ENCODE data around the gene SPP1. TPM values are rescaled to one million over a fixed set of nuclear protein-coding genes. Genes with fewer than 3 reads are reported as not detected.

SPP1 gene
- polyA plus RNA-seq (2012; ENCODE audit: insufficient read length, low read depth): 5,096 TPM

GRCh38 chr4:87975466-87975865 lies at the start of gene SPP1:
Gene SPP1, plus strand, starts transcription at chr4:87975714. Its CDS starts 1,182 bp downstream, at chr4:87976896.
- TF ChIP-seq POLR2AphosphoS5 (IDR thresholded peaks at IDR 0.05; ENCODE audit: low read depth, low read length) (peak; percentile 97), TAF1 (IDR thresholded peaks at IDR 0.05; ENCODE audit: borderline replicate concordance, insufficient read depth, low read length) (peak; percentile 87; the same call in 1 of the 2 replicates), SIN3A (IDR thresholded peaks at IDR 0.05; ENCODE audit: borderline replicate concordance, insufficient read depth, low read length) (no peak; the same call in 1 of the 2 replicates), FOXP2 (optimal IDR thresholded peaks at IDR 0.05; ENCODE audit: borderline replicate concordance, extremely low read depth, extremely low read length, insufficient read depth) (peak; percentile 40), REST (IDR thresholded peaks at IDR 0.05; ENCODE audit: insufficient read depth in 1 of 2, low read depth in 2 of 2, low read length in 2 of 2) (0 out of 4 replicates have a peak, but pooled peaks have one; percentile 38 to 39)

- TF ChIP-seq FOXP2 (optimal IDR thresholded peaks at IDR 0.05; ENCODE audit: borderline replicate concordance, extremely low read depth, extremely low read length, insufficient read depth) (no peak), TAF1 (IDR thresholded peaks at IDR 0.05; ENCODE audit: borderline replicate concordance, insufficient read depth, low read length) (no peak), SIN3A (IDR thresholded peaks at IDR 0.05; ENCODE audit: borderline replicate concordance, insufficient read depth, low read length) (no peak), POLR2AphosphoS5 (IDR thresholded peaks at IDR 0.05; ENCODE audit: low read depth, low read length) (no peak), REST (IDR thresholded peaks at IDR 0.05; ENCODE audit: insufficient read depth in 1 of 2, low read depth in 2 of 2, low read length in 2 of 2) (no peak)
These were observed 48.9 kb upstream of the SPP1 start for GRCh38 chr4:87926554-87927098.

DNA sequence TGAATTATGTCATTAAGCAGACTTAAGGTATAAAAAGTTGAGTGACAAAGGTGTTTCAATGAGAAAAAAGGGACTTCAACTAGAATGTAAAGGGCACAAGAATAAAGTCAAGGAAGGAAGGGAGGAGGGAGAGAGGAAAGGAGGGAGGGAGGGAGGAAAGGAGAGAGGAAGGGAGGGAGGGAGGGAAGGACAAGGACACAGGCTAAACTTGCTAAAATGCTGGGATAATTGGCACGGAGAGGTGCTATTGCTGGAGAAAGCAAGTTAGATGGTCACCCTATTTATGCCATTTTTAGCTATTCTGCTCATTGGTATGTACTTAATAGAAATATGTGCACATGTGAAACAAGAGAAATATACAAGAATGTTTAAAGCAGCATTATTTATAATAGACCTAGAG lies 44.9 kb upstream of the SPP1 start:
- TF ChIP-seq SIN3A (IDR thresholded peaks at IDR 0.05; ENCODE audit: borderline replicate concordance, insufficient read depth, low read length): no peak
- TF ChIP-seq TAF1 (IDR thresholded peaks at IDR 0.05; ENCODE audit: borderline replicate concordance, insufficient read depth, low read length): no peak

GRCh38 chr4:87931932-87932331 lies 43.6 kb upstream of the SPP1 start:
- TF ChIP-seq TAF1 (IDR thresholded peaks at IDR 0.05; ENCODE audit: borderline replicate concordance, insufficient read depth, low read length): no peak
- TF ChIP-seq FOXP2 (optimal IDR thresholded peaks at IDR 0.05; ENCODE audit: borderline replicate concordance, extremely low read depth, extremely low read length, insufficient read depth): no peak

DNA sequence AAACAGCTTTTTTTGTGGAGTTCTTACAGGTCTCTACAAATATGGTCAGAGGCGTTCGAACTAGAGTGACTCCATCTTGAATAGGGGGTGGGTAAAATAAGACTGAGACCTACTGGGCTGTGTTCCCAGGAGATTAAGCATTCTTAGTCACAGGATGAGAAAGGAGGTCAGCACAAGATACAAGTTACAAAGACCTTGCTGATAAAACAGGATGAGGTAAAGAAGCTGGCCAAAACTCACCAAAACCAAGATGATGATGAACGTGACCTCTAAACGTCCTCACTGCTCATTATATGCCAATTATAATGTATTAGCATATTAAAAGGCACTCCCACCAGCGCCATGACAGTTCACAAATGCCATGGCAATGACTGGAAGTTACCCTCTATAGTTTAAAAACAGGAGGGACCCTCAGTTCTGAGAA lies 42.8 kb upstream of the SPP1 start:
- no peak for TF ChIP-seq REST (IDR thresholded peaks at IDR 0.05; ENCODE audit: insufficient read depth in 1 of 2, low read depth in 2 of 2, low read length in 2 of 2)
- no peak for TF ChIP-seq SIN3A (IDR thresholded peaks at IDR 0.05; ENCODE audit: borderline replicate concordance, insufficient read depth, low read length)
- no peak for TF ChIP-seq TAF1 (IDR thresholded peaks at IDR 0.05; ENCODE audit: borderline replicate concordance, insufficient read depth, low read length)
- TF ChIP-seq FOXP2 (optimal IDR thresholded peaks at IDR 0.05; ENCODE audit: borderline replicate concordance, extremely low read depth, extremely low read length, insufficient read depth): no peak
- no peak for TF ChIP-seq POLR2AphosphoS5 (IDR thresholded peaks at IDR 0.05; ENCODE audit: low read depth, low read length)

GRCh38 chr4:87933337-87933736 lies 42.2 kb upstream of the SPP1 start:
- TF ChIP-seq FOXP2 (optimal IDR thresholded peaks at IDR 0.05; ENCODE audit: borderline replicate concordance, extremely low read depth, extremely low read length, insufficient read depth): no peak
- TF ChIP-seq POLR2AphosphoS5 (IDR thresholded peaks at IDR 0.05; ENCODE audit: low read depth, low read length): no peak
- TF ChIP-seq REST (IDR thresholded peaks at IDR 0.05; ENCODE audit: insufficient read depth in 1 of 2, low read depth in 2 of 2, low read length in 2 of 2): no peak
- no peak for TF ChIP-seq TAF1 (IDR thresholded peaks at IDR 0.05; ENCODE audit: borderline replicate concordance, insufficient read depth, low read length)
- no peak for TF ChIP-seq SIN3A (IDR thresholded peaks at IDR 0.05; ENCODE audit: borderline replicate concordance, insufficient read depth, low read length)
